ENCODE results near the gene TCL1B. TPM values are rescaled to one million over a fixed set of nuclear protein-coding genes. Genes with fewer than 3 reads are reported as not detected.

The TCL1B gene
- polyA plus RNA-seq, 1 donor (not counting 4 experiments of a cell fraction or from before 2014, with no cell fraction given), result not detected

DNA sequence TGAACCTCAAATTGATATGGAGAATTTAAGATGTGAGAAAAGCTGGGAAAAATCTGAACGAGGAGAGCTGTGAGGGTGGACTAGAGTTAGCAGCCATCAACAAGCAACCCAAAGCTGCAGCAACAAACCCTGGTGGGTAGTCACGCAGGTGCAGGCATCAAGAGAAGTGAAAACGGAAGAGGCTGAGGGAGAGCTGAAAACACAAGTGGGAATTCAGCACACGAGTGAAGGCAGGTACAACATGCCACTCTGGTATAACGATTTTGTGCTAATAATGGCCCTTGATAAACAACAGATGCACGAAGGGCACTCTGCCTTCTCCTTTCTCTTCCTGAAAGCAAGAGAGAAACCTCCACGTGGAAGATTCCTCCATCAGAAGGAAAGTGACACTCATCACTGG lies 11.5 kb downstream of the TCL1B start:
- no peak for DNase-seq (ENCODE audit: low read depth, low spot score)
- H3K4me2 ChIP-seq (ENCODE audit: control insufficient read depth, extremely low read depth, insufficient read depth, low read depth, low read length), result no peak overlapping the region
- no peak overlapping the region for H3K9ac ChIP-seq (ENCODE audit: control insufficient read depth, extremely low read depth, insufficient read depth, low read length)
- H3K36me3 ChIP-seq (ENCODE audit: control insufficient read depth in 2 of 2, extremely low read depth in 1 of 2, insufficient read depth in 2 of 2, low read length in 2 of 2), result no peaks in the 10 kb centered on the region
- H3K27ac ChIP-seq (ENCODE audit: control insufficient read depth, insufficient read depth, low read length), result no peak overlapping the region
- no peaks in the 10 kb centered on the region for H3K9me1 ChIP-seq (ENCODE audit: control insufficient read depth, extremely low read depth, insufficient read depth, low read length)
- no peak for FAIRE-seq
- dilution Hi-C loops (cut with MboI; ENCODE audit: extremely low pct_ligation_motif_present, low sequenced_read_pairs), result no loop called here
- no peaks in the 10 kb centered on the region for H3K27me3 ChIP-seq (ENCODE audit: control insufficient read depth, extremely low read depth, insufficient read depth, low read length)
- no peak for TF ChIP-seq EZH2 (IDR thresholded peaks at IDR 0.05; ENCODE audit: low read length)
- TF ChIP-seq, protein P1, sequence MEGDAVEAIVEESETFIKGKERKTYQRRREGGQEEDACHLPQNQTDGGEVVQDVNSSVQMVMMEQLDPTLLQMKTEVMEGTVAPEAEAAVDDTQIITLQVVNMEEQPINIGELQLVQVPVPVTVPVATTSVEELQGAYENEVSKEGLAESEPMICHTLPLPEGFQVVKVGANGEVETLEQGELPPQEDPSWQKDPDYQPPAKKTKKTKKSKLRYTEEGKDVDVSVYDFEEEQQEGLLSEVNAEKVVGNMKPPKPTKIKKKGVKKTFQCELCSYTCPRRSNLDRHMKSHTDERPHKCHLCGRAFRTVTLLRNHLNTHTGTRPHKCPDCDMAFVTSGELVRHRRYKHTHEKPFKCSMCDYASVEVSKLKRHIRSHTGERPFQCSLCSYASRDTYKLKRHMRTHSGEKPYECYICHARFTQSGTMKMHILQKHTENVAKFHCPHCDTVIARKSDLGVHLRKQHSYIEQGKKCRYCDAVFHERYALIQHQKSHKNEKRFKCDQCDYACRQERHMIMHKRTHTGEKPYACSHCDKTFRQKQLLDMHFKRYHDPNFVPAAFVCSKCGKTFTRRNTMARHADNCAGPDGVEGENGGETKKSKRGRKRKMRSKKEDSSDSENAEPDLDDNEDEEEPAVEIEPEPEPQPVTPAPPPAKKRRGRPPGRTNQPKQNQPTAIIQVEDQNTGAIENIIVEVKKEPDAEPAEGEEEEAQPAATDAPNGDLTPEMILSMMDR (optimal IDR thresholded peaks at IDR 0.05 in 1 of 3, IDR thresholded peaks at IDR 0.05 in 1 of 3, conservative IDR thresholded peaks at IDR 0.05 in 1 of 3; ENCODE audit: extremely low read depth in 1 of 3, insufficient read depth in 2 of 3, low read length in 3 of 3), result no peak
- no peaks in the 10 kb centered on the region for H3K9me3 ChIP-seq (ENCODE audit: control insufficient read depth, low read depth, low read length)
- no peaks in the 10 kb centered on the region for H3K4me1 ChIP-seq (ENCODE audit: control insufficient read depth, extremely low read depth, insufficient read depth, low read length)
- H2AFZ ChIP-seq (ENCODE audit: control insufficient read depth, low read length), result no peak overlapping the region
- H3K4me3 ChIP-seq (ENCODE audit: control insufficient read depth in 2 of 3, extremely low read depth in 1 of 3, insufficient read depth in 2 of 3, low read depth in 1 of 3, low read length in 3 of 3), result no peak overlapping the region
- no peaks in the 10 kb centered on the region for H3K79me2 ChIP-seq (ENCODE audit: control insufficient read depth, insufficient read depth, low read length)
- no peaks in the 10 kb centered on the region for H4K20me1 ChIP-seq (ENCODE audit: control insufficient read depth, extremely low read depth, insufficient read depth, low read length)

DNA sequence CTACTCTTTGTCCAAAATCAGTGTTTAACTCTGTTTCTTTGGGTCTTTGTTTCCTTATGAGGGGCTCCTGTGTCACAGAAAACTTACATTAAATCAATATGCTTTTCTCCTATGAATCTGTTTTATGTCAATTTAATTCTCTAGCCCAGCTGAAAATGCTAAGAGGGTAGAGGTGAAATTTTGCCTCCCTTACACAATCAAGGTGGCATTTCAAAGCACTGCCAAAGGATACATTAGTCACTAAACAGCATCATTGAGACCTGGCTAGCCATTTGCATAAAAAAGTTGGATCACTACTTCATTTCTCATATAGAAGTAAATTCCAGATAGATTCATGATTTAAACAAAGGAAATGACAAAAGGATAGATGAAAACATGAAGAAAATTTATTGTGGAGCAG lies 12.1 kb downstream of the TCL1B start:
- Histone ChIP-seq H3K27me3 (ENCODE audit: control insufficient read depth, extremely low read depth, insufficient read depth, low read length) (no peaks in the 10 kb centered on the region), H3K4me3 (ENCODE audit: control insufficient read depth in 2 of 3, extremely low read depth in 1 of 3, insufficient read depth in 2 of 3, low read depth in 1 of 3, low read length in 3 of 3) (no peak overlapping the region), H3K79me2 (ENCODE audit: control insufficient read depth, insufficient read depth, low read length) (no peaks in the 10 kb centered on the region), H3K9me3 (ENCODE audit: control insufficient read depth, low read depth, low read length) (no peaks in the 10 kb centered on the region), H3K27ac (ENCODE audit: control insufficient read depth, insufficient read depth, low read length) (no peak overlapping the region), H3K9ac (ENCODE audit: control insufficient read depth, extremely low read depth, insufficient read depth, low read length) (no peak overlapping the region), H2AFZ (ENCODE audit: control insufficient read depth, low read length) (no peak overlapping the region), H3K4me2 (ENCODE audit: control insufficient read depth, extremely low read depth, insufficient read depth, low read depth, low read length) (no peak overlapping the region), H3K36me3 (ENCODE audit: control insufficient read depth in 2 of 2, extremely low read depth in 1 of 2, insufficient read depth in 2 of 2, low read length in 2 of 2) (no peaks in the 10 kb centered on the region), H3K4me1 (ENCODE audit: control insufficient read depth, extremely low read depth, insufficient read depth, low read length) (no peaks in the 10 kb centered on the region), H4K20me1 (ENCODE audit: control insufficient read depth, extremely low read depth, insufficient read depth, low read length) (no peaks in the 10 kb centered on the region), H3K9me1 (ENCODE audit: control insufficient read depth, extremely low read depth, insufficient read depth, low read length) (no peaks in the 10 kb centered on the region)
- DNase-seq (ENCODE audit: low read depth, low spot score) (no peak), FAIRE-seq (no peak)
- dilution Hi-C loops (cut with MboI; ENCODE audit: extremely low pct_ligation_motif_present, low sequenced_read_pairs), result no loop called here
- no peak for TF ChIP-seq EZH2 (IDR thresholded peaks at IDR 0.05; ENCODE audit: low read length)
- TF ChIP-seq, protein P1 (optimal IDR thresholded peaks at IDR 0.05 in 1 of 3, IDR thresholded peaks at IDR 0.05 in 1 of 3, conservative IDR thresholded peaks at IDR 0.05 in 1 of 3; ENCODE audit: extremely low read depth in 1 of 3, insufficient read depth in 2 of 3, low read length in 3 of 3), result no peak
